Measurements from ENCODE around the gene METTL26. TPM values are rescaled to one million over a fixed set of nuclear protein-coding genes. Genes with fewer than 3 reads are reported as not detected.

METTL26 gene
- total and polyA plus RNA-seq, 4 donors, result 26.3 to 69.1 (median 41.4) TPM

DNA sequence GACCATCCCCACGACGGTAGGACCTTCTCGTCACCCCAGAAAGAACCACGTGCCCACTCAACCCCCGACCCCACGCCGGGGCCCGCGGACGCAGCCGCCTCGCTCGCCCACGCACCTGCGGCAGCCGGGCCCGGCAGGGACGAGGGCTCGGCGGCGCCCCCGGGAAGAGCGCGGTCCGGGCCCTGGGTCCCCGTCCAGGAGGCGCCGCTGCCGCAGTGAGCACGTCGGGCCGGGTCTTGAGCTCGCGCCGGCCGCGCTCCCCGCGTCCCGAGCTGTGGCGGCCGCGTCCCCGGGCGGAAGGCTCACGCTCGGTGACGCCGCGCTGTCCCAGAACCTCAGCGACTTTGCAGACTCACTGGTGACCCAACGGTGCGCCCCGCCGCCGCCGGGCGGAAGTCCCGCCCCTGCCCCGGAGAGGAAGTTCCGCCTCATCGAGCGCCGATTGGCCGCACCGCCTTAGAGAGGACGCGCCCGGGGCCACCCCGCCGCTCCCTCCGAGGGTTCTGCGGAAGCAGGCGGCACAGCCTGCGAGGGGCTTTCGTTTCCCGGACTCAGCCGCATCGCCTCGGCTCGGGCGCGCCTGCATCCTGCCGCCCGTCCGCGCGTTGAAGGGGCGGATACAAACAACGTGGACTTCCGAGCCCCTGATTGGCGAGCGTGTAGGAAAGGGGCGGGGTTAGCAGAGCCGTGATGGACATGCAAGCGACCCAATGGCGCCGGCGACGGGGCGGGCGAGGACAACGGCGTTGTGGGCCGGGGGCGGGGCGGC is 47.0 kb downstream of the METTL26 start:
- Histone ChIP-seq H3K9ac (ENCODE audit: low read depth in 1 of 2, low read length in 2 of 2) (peak overlapping the region; percentile 67 to 97), H3K27ac (ENCODE audit: low read depth in 1 of 2, low read length in 2 of 2) (peak overlapping the region; percentile 94 to 97), H3K36me3 (ENCODE audit: control insufficient read depth in 4 of 4, insufficient read depth in 3 of 4, low read depth in 1 of 4, low read length in 3 of 4) (no peaks in the 10 kb centered on the region), H3K4me3 (ENCODE audit: low read depth in 1 of 3, low read length in 3 of 3) (peak overlapping the region; percentile 89 to 92 (median 92)), H3K9me3 (ENCODE audit: control insufficient read depth in 4 of 4, low read length in 3 of 4) (no peaks in the 10 kb centered on the region), H3K4me1 (ENCODE audit: control insufficient read depth in 4 of 4, insufficient read depth in 4 of 4, low read length in 3 of 4) (peaks cover 24 to 71% (median 60%) of the 10 kb centered on the region in 4 donors), H3K27me3 (ENCODE audit: control insufficient read depth in 4 of 4, insufficient read depth in 4 of 4, low read length in 3 of 4) (no peaks in the 10 kb centered on the region)
- DNase-seq (ENCODE audit: low spot score), result peak; percentile 100
- under 1% methylated on average over 107 of the region's 107 CpGs for WGBS
- TF ChIP-seq GABPA (IDR thresholded peaks at IDR 0.05 in 1 of 2, conservative IDR thresholded peaks at IDR 0.05 in 1 of 2) (peak; percentile 81 to 92), SP1 (IDR thresholded peaks at IDR 0.05) (peak; percentile 80)
- TF ChIP-seq, protein P1, sequence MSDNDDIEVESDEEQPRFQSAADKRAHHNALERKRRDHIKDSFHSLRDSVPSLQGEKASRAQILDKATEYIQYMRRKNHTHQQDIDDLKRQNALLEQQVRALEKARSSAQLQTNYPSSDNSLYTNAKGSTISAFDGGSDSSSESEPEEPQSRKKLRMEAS (IDR thresholded peaks at IDR 0.05), result no peak
- TF ChIP-seq, protein P2, sequence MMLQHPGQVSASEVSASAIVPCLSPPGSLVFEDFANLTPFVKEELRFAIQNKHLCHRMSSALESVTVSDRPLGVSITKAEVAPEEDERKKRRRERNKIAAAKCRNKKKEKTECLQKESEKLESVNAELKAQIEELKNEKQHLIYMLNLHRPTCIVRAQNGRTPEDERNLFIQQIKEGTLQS (IDR thresholded peaks at IDR 0.05), result no peak

DNA sequence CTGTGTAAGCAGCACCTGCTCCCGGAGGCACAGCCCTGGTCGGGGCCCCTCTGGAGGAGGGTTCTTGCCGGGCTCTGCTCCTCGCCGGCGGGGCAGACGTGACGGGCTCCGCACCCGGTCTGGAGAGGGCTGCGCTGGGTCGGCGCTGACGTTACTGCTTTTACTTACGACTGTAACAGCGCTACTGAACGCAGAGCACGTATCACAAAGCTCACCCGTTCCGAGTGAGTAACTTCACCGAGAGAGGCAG is 47.5 kb downstream of the METTL26 start:
- TF ChIP-seq YY1 (IDR thresholded peaks at IDR 0.05) (no peak), TAF1 (conservative IDR thresholded peaks at IDR 0.05) (no peak), HNF4G (IDR thresholded peaks at IDR 0.05) (no peak), FOXA1 (IDR thresholded peaks at IDR 0.05) (no peak), RXRA (IDR thresholded peaks at IDR 0.05) (no peak), HNF4A (conservative IDR thresholded peaks at IDR 0.05) (no peak), RAD21 (IDR thresholded peaks at IDR 0.05) (no peak), SP1 (IDR thresholded peaks at IDR 0.05) (no peak)
- TF ChIP-seq, protein P1 (IDR thresholded peaks at IDR 0.05), result no peak
- TF ChIP-seq, protein P3, sequence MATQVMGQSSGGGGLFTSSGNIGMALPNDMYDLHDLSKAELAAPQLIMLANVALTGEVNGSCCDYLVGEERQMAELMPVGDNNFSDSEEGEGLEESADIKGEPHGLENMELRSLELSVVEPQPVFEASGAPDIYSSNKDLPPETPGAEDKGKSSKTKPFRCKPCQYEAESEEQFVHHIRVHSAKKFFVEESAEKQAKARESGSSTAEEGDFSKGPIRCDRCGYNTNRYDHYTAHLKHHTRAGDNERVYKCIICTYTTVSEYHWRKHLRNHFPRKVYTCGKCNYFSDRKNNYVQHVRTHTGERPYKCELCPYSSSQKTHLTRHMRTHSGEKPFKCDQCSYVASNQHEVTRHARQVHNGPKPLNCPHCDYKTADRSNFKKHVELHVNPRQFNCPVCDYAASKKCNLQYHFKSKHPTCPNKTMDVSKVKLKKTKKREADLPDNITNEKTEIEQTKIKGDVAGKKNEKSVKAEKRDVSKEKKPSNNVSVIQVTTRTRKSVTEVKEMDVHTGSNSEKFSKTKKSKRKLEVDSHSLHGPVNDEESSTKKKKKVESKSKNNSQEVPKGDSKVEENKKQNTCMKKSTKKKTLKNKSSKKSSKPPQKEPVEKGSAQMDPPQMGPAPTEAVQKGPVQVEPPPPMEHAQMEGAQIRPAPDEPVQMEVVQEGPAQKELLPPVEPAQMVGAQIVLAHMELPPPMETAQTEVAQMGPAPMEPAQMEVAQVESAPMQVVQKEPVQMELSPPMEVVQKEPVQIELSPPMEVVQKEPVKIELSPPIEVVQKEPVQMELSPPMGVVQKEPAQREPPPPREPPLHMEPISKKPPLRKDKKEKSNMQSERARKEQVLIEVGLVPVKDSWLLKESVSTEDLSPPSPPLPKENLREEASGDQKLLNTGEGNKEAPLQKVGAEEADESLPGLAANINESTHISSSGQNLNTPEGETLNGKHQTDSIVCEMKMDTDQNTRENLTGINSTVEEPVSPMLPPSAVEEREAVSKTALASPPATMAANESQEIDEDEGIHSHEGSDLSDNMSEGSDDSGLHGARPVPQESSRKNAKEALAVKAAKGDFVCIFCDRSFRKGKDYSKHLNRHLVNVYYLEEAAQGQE (IDR thresholded peaks at IDR 0.05), result no peak
- TF ChIP-seq, protein P4, sequence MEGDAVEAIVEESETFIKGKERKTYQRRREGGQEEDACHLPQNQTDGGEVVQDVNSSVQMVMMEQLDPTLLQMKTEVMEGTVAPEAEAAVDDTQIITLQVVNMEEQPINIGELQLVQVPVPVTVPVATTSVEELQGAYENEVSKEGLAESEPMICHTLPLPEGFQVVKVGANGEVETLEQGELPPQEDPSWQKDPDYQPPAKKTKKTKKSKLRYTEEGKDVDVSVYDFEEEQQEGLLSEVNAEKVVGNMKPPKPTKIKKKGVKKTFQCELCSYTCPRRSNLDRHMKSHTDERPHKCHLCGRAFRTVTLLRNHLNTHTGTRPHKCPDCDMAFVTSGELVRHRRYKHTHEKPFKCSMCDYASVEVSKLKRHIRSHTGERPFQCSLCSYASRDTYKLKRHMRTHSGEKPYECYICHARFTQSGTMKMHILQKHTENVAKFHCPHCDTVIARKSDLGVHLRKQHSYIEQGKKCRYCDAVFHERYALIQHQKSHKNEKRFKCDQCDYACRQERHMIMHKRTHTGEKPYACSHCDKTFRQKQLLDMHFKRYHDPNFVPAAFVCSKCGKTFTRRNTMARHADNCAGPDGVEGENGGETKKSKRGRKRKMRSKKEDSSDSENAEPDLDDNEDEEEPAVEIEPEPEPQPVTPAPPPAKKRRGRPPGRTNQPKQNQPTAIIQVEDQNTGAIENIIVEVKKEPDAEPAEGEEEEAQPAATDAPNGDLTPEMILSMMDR (IDR thresholded peaks at IDR 0.05; ENCODE audit: low read depth, low read length, missing input control), result no peak
- Histone ChIP-seq H3K9ac (ENCODE audit: low read depth in 1 of 2, low read length in 2 of 2) (peak overlapping the region; percentile 67 to 97), H3K27me3 (ENCODE audit: control insufficient read depth in 4 of 4, insufficient read depth in 4 of 4, low read length in 3 of 4) (no peaks in the 10 kb centered on the region), H3K9me3 (ENCODE audit: control insufficient read depth in 4 of 4, low read length in 3 of 4) (no peaks in the 10 kb centered on the region), H3K36me3 (ENCODE audit: control insufficient read depth in 4 of 4, insufficient read depth in 3 of 4, low read depth in 1 of 4, low read length in 3 of 4) (no peaks in the 10 kb centered on the region), H3K4me3 (ENCODE audit: low read depth in 1 of 3, low read length in 3 of 3) (peak overlapping the region; percentile 89 to 92 (median 92)), H3K27ac (ENCODE audit: low read depth in 1 of 2, low read length in 2 of 2) (peak overlapping the region; percentile 94 to 97), H3K4me1 (ENCODE audit: control insufficient read depth in 4 of 4, insufficient read depth in 4 of 4, low read length in 3 of 4) (peaks cover 21 to 71% (median 59%) of the 10 kb centered on the region in 4 donors)
- no peak for DNase-seq (ENCODE audit: low spot score)
- under 1% methylated on average over 21 of the region's 21 CpGs for WGBS
